22Rv1 (cell line): ENCODE results near the gene OPN3.

Source experiments
- H3K27ac ChIP-seq: fragments of 450-650 bp; 2 replicates; pipeline ENCODE4 v1.5.1; 2017
- CTCF ChIP-seq: fragments of 450-650 bp; IDR thresholded peaks from 2 replicates; pipeline ENCODE4 v1.5.1; 2017; ENCODE audit warnings: mild to moderate bottlenecking
- ZFX ChIP-seq: fragments of 450-650 bp; IDR thresholded peaks from 2 replicates; pipeline ENCODE4 v1.6.1; 2017; ENCODE audit warnings: antibody characterized with exemption, borderline replicate concordance

Gene OPN3

GRCh38 chr1:241644259-241644658 is 4.1 kb upstream of the OPN3 start:
- TF ChIP-seq ZFX: no peak
- no peak for TF ChIP-seq CTCF
- no peak overlapping the region for H3K27ac ChIP-seq

DNA sequence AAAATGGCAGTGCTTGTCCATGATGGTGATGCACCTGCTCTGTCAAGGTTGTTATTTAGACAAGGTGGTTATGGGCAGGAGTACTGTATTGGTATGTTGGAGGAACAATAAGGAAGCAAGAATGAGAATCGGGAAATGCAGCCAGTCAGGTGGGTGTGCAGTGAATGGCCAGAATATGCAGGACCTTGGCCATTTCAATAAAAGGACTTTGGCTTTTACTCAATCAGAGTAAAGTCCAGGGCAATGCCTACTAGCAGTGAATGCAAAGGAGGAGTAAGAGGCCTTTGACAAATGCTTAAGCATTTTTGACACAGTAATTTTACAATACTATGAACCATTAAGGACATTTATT is 2.4 kb upstream of the OPN3 start:
- no peak overlapping the region for H3K27ac ChIP-seq
- TF ChIP-seq CTCF (no peak), ZFX (no peak)

GRCh38 chr1:241641773-241642592 is 1.8 kb upstream of the OPN3 start:
- no peak for TF ChIP-seq CTCF
- TF ChIP-seq ZFX: no peak
- no peak overlapping the region for H3K27ac ChIP-seq

DNA sequence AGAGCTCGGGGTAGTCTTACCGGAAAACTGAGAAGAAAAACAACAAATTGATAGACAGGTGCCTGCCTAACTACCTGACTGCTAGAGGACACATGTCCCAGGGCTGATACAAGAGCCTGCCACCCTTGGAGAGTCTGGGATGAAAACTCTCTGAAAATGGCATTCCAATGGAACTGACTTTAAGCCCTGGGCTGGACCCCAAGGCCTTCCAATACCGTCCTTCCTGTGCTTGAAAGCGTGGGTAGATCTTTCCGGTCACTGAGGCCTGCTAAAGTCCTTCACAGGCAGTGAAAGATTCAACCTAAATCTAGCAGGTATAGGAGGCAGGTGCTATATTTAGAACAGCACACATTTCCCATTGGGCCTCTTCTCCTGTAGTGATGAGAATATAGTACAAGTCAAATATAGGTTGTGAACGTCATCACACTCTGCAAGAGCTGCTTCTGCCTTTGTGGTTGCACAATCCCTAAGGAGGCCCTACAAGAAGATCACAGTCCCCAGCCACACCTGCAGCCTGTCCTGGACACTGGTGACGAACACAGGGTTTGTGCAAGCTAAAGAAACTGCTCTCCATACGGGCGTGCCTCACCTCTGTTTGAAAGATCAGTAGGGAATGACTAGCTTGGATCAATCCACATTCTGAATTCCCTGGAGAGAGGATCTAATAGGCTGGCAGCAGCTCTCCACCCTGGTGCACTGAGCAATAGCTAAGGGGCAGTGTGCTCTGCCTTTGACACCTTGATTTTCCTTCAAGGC is 876 bp upstream of the OPN3 start:
- H3K27ac ChIP-seq: peak overlapping the region; percentile 52; the same call in 1 of the 2 replicates
- TF ChIP-seq CTCF: no peak
- TF ChIP-seq ZFX: no peak

GRCh38 chr1:241639623-241640148 is 483 bp downstream of the OPN3 start:
- TF ChIP-seq ZFX (no peak), CTCF (no peak)
- H3K27ac ChIP-seq: peak overlapping the region; percentile 52; the same call in 1 of the 2 replicates

GRCh38 chr1:241638909-241639622 is 1.1 kb downstream of the OPN3 start:
- no peak for TF ChIP-seq CTCF
- no peak for TF ChIP-seq ZFX
- H3K27ac ChIP-seq: no peak overlapping the region
